Lower lobe of right lung (tissue), 2 donors: ENCODE data around the gene EDN2. TPM values are rescaled to one million over a fixed set of nuclear protein-coding genes. Genes with fewer than 3 reads are reported as not detected.
A peak's percentile ranks its signal among the peaks of the same experiment; 100 is the strongest.

Experiments
- ATAC-seq, 2 donors: fragments of 200-7000 bp; cut with Tn5 transposase; one replicate each; pipeline ENCODE4 v1.9.1; 2020 to 2022; ENCODE audit warnings: mild to moderate bottlenecking in 2 of 2, moderate library complexity in 2 of 2
- DNase-seq: peaks from one replicate; pipeline ENCODE4 v3.0.0-alpha.2; 2020
- H3K27ac ChIP-seq: fragments of 200-600 bp; one replicate; pipeline ENCODE4 v1.8.0; 2022
- H3K27me3 ChIP-seq: fragments of 200-600 bp; one replicate; pipeline ENCODE4 v1.8.0; 2022; ENCODE audit warnings: low read depth
- H3K36me3 ChIP-seq: fragments of 200-600 bp; one replicate; pipeline ENCODE4 v1.8.0; 2022; ENCODE audit warnings: mild to moderate bottlenecking
- H3K4me1 ChIP-seq: fragments of 200-600 bp; one replicate; pipeline ENCODE4 v1.8.0; 2022
- H3K4me3 ChIP-seq: fragments of 200-600 bp; one replicate; pipeline ENCODE4 v1.8.0; 2022; ENCODE audit warnings: mild to moderate bottlenecking
- H3K9me3 ChIP-seq: fragments of 200-600 bp; one replicate; pipeline ENCODE4 v1.8.0; 2022
- intact Hi-C: fragments of 100-400 bp; cut with DNase I; formaldehyde crosslinking; loops from one replicate; pipeline ENCODE4 v1.11.0; 2022
- total RNA-seq: library from RNA; stranded (reverse); fragmentation: NEBNext Ultra II Directional; extraction: Animal tissue kit (Norgen Biotek cat#: 25700); gene quantifications from one replicate; pipeline ENCODE4 v1.2.1, GENCODE V29; 2021
- TF ChIP-seq, protein P1 (sequence below): fragments of 200-600 bp; IDR thresholded peaks from one replicate; pipeline ENCODE4 v1.8.0; 2022; ENCODE audit warnings: antibody characterized with exemption, mild to moderate bottlenecking
- donor health status: DM: no; HTN: yes; CAD: no; lungs with severe emphysema.

The EDN2 gene
- total RNA-seq, 1 donor from 2014 or later, result 2.1 TPM

DNA sequence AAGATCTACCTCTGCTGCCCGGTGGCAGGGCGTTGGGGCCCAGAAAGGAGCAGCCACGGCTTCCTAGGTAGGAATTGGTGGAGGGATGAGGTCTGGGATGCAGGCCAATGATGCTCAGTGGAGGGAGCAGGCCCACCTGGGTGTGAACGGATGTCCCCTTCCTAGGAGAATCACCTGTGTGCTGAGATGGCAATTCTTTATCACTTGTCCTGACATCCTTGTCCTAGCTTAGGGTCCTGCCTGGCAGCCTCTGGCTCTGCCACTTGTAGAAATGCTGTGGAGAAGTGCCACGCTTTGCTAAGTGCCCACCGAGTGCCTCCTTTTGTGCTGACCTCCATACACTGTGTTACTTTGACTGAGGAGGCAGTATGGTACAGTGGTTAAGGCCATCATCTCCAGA is 12.8 kb downstream of the EDN2 start:
- Histone ChIP-seq H3K4me1 (peaks cover 29% of the 10 kb centered on the region), H3K4me3 (no peak overlapping the region), H3K9me3 (no peaks in the 10 kb centered on the region), H3K27ac (no peak overlapping the region), H3K27me3 (no peaks in the 10 kb centered on the region), H3K36me3 (no peaks in the 10 kb centered on the region)
- ATAC-seq, result no peak
- TF ChIP-seq, protein P1, sequence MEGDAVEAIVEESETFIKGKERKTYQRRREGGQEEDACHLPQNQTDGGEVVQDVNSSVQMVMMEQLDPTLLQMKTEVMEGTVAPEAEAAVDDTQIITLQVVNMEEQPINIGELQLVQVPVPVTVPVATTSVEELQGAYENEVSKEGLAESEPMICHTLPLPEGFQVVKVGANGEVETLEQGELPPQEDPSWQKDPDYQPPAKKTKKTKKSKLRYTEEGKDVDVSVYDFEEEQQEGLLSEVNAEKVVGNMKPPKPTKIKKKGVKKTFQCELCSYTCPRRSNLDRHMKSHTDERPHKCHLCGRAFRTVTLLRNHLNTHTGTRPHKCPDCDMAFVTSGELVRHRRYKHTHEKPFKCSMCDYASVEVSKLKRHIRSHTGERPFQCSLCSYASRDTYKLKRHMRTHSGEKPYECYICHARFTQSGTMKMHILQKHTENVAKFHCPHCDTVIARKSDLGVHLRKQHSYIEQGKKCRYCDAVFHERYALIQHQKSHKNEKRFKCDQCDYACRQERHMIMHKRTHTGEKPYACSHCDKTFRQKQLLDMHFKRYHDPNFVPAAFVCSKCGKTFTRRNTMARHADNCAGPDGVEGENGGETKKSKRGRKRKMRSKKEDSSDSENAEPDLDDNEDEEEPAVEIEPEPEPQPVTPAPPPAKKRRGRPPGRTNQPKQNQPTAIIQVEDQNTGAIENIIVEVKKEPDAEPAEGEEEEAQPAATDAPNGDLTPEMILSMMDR, result no peak
- DNase-seq, result no peak
- intact Hi-C loops, result no loop called here

DNA sequence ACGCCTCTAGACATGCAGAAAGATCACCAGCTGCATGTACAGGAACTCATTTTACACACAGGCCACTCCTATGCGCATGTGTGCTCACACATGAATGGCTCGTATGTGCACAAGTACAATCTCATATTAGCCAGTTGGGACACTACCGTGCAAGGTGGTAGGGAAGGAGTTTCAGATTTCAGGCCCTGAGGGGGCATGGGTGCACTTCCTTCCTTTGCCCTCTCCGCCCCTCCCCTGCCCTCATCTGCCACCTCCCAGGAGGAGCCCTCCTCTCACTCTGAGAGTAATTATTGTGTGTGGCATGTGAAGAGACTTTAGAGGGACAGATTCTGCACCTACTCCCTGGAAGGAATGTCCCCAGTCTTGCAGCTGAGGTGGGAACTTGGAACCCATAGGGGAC is 14.8 kb downstream of the EDN2 start:
- Histone ChIP-seq H3K27ac (no peak overlapping the region), H3K36me3 (no peaks in the 10 kb centered on the region), H3K9me3 (no peaks in the 10 kb centered on the region), H3K4me3 (no peak overlapping the region), H3K4me1 (peaks cover 10% of the 10 kb centered on the region), H3K27me3 (no peaks in the 10 kb centered on the region)
- ATAC-seq (no peak), DNase-seq (no peak)
- intact Hi-C loops, result no loop called here
- TF ChIP-seq, protein P1, result no peak

DNA sequence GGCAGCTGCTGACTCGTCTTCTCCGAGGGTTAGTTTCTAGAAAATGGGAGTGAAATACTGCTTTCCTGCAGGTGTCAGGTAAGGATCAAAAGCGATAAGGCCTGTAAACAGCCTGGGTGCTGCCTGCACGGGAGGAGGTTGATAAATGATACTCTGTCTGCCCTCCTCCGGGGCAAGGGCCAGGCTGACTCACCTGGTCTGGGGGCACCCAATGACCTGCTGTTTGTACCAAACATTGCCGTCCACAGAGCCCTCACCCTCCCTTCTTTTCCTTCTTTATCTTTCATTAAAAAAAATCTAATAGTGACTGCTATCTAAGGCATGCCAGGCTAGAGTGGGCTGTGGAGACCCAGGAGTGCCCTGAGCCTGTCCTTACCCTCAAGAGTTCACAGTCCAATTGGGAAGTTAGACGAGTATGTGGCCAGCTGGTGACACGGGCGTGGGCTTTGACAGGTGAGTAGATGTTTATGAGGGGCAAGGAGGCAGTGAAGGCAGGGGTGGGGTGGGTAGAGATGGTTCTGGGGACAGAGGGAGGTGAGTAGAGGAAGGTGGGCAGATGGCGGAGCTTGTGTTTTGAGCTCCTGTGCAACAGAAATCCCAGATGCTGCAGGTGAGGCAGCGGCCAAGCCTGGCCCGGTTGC is 16.2 kb downstream of the EDN2 start:
- no peaks in the 10 kb centered on the region for H3K4me1 ChIP-seq
- intact Hi-C loops, result no loop called here
- H3K36me3 ChIP-seq, result no peaks in the 10 kb centered on the region
- DNase-seq, result no peak
- H3K9me3 ChIP-seq, result no peaks in the 10 kb centered on the region
- TF ChIP-seq, protein P1, result no peak
- H3K27ac ChIP-seq, result no peak overlapping the region
- no peaks in the 10 kb centered on the region for H3K27me3 ChIP-seq
- no peak overlapping the region for H3K4me3 ChIP-seq
- peak in 1 of 2 donors; percentile 34 for ATAC-seq

DNA sequence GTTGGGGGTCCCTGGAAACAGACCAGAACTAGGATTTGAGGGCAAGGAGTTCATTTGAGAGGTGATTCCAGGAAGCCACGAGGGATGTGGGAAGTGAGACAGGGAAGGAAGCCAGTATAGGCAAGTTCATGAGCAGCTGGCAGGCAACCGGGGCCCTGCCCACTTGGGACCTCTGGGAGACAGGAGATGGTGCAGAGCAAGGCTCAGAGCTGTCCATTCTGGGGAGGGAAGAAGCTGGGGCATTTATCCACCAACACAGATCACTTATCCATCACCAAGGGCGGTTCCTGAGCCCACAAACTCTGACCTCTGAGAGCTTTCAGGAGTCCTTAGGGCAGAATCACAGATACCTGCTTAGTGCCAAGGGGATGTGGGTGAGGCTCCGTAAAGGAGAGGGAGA is 16.8 kb downstream of the EDN2 start:
- TF ChIP-seq, protein P1, result no peak
- no peaks in the 10 kb centered on the region for H3K36me3 ChIP-seq
- intact Hi-C loops, result no loop called here
- DNase-seq, result no peak
- ATAC-seq, result no peak
- no peak overlapping the region for H3K27ac ChIP-seq
- no peak overlapping the region for H3K4me3 ChIP-seq
- no peaks in the 10 kb centered on the region for H3K27me3 ChIP-seq
- no peaks in the 10 kb centered on the region for H3K9me3 ChIP-seq
- no peaks in the 10 kb centered on the region for H3K4me1 ChIP-seq

DNA sequence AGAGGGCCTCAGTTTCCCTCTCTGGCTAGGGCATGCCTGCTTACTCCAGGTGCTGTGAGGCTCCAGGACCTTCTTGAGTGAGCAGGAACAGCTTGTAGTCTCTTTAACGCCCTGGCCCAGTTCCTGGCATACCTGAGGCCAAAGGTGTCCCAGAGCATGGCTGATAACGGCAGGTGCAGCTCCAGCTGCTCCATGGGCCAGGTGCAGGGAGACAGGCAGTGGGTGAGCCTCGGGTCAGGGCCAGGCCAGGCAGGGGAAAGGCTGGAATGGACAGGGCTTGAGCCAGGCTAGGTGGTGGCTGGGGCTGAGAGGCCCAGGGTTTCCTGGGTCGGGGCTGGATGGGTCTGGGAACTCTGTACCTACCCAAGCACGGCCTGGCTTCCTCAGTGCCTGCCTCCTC is 18.3 kb downstream of the EDN2 start:
- peak; percentile 39 to 44 for ATAC-seq
- Histone ChIP-seq H3K4me3 (no peak overlapping the region), H3K36me3 (no peaks in the 10 kb centered on the region), H3K27me3 (no peaks in the 10 kb centered on the region), H3K9me3 (no peaks in the 10 kb centered on the region), H3K4me1 (no peaks in the 10 kb centered on the region), H3K27ac (no peak overlapping the region)
- DNase-seq, result no peak
- TF ChIP-seq, protein P1, result no peak
- intact Hi-C loops, result no loop called here

DNA sequence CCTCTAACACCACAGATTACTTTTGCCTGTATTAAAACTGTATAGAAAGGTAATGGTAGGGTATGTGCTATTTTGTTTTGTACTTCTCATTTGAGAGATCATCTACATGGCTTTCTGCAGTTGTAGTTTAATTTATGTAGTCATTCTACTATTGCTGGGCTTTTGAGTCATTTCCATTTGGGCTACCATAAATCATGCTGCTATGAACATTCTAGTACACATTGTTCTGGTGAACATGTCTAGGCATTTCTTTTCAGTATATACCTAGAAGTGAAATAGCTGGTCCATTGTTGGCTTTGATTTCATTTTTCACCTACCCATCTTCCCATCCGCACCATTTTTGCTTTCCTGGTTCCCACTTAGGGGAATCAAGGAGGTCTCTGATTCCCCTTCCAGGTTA is 18.7 kb downstream of the EDN2 start:
- no peaks in the 10 kb centered on the region for H3K4me1 ChIP-seq
- ATAC-seq (no peak), DNase-seq (no peak)
- TF ChIP-seq, protein P1, result no peak
- no peaks in the 10 kb centered on the region for H3K36me3 ChIP-seq
- H3K4me3 ChIP-seq, result no peak overlapping the region
- intact Hi-C loops, result no loop called here
- H3K27me3 ChIP-seq, result no peaks in the 10 kb centered on the region
- H3K9me3 ChIP-seq, result no peaks in the 10 kb centered on the region
- no peak overlapping the region for H3K27ac ChIP-seq
